ENCODE data around the gene CYBA. TPM values are rescaled to one million over a fixed set of nuclear protein-coding genes. Genes with fewer than 3 reads are reported as not detected.

The CYBA gene
- total RNA-seq, 3 donors from 2014 or later: 138 to 194 (median 180) TPM

GRCh38 chr16:88693420-88694177 lies 42.7 kb upstream of the CYBA start:
- DNase-seq (ENCODE audit: low spot score in 2 of 2): no peak
- Histone ChIP-seq H3K27me3 (peaks cover 0 to 13% of the 10 kb centered on the region in 2 donors), H3K4me3 (no peak overlapping the region), H3K4me1 (no peaks in the 10 kb centered on the region), H3K27ac (no peak overlapping the region), H3K9me3 (no peaks in the 10 kb centered on the region), H3K36me3 (no peaks in the 10 kb centered on the region)
- intact Hi-C loops (cut with DNase I; ENCODE audit: low total_unique reads): no loop called here
- TF ChIP-seq POLR2A (IDR thresholded peaks at IDR 0.05) (no peak), POLR2AphosphoS5 (IDR thresholded peaks at IDR 0.05) (no peak), CTCF (IDR thresholded peaks at IDR 0.05) (no peak)

DNA sequence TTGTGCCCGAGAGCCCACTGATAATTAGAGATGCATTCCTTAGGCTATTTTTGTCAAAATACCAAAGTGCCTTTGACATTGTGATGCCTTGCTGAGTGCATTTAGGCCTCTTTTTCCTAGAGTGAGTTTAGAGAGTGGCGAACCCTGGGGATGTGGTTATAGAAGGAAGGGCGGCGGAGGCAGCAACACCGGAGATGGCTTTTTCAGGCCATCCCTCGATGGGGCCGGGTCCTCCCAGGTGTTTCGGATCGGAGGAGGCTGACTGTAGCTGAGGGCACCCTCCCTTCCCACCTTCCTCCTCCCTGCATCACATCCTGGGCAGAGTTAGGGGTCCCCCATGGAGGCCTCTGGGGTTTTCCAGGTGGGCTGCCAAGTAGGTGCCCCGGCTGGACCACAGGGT lies 42.0 kb upstream of the CYBA start:
- no peak overlapping the region for H3K27ac ChIP-seq
- DNase-seq (ENCODE audit: low spot score in 2 of 2): no peak
- no peak for TF ChIP-seq POLR2A (IDR thresholded peaks at IDR 0.05)
- no peak for TF ChIP-seq CTCF (IDR thresholded peaks at IDR 0.05)
- TF ChIP-seq POLR2AphosphoS5 (IDR thresholded peaks at IDR 0.05): no peak
- peaks cover 0 to 13% of the 10 kb centered on the region in 2 donors for H3K27me3 ChIP-seq
- no peaks in the 10 kb centered on the region for H3K4me1 ChIP-seq
- no peaks in the 10 kb centered on the region for H3K9me3 ChIP-seq
- H3K36me3 ChIP-seq: no peaks in the 10 kb centered on the region
- H3K4me3 ChIP-seq: no peak overlapping the region
- intact Hi-C loops (cut with DNase I; ENCODE audit: low total_unique reads): no loop called here

- no peaks in the 10 kb centered on the region for H3K4me1 ChIP-seq
- intact Hi-C loops (cut with DNase I; ENCODE audit: low total_unique reads): no loop called here
- no peak for DNase-seq (ENCODE audit: low spot score in 2 of 2)
Observed at GRCh38 chr16:88691924-88692560, 41.2 kb upstream of the CYBA start.

GRCh38 chr16:88691129-88691813 lies 40.4 kb upstream of the CYBA start:
- intact Hi-C loops (cut with DNase I; ENCODE audit: low total_unique reads): no loop called here
- H3K27ac ChIP-seq: no peak overlapping the region
- H3K36me3 ChIP-seq: no peaks in the 10 kb centered on the region
- H3K4me1 ChIP-seq: peaks cover 0 to under 1% of the 10 kb centered on the region in 2 donors
- H3K9me3 ChIP-seq: no peaks in the 10 kb centered on the region
- DNase-seq (ENCODE audit: low spot score in 2 of 2): no peak
- H3K4me3 ChIP-seq: no peak overlapping the region
- peaks cover 0 to 13% of the 10 kb centered on the region in 2 donors for H3K27me3 ChIP-seq
- TF ChIP-seq POLR2A (IDR thresholded peaks at IDR 0.05): no peak
- TF ChIP-seq CTCF (IDR thresholded peaks at IDR 0.05): no peak
- no peak for TF ChIP-seq POLR2AphosphoS5 (IDR thresholded peaks at IDR 0.05)

More at GRCh38 chr16:88691924-88692560, 41.2 kb upstream of the CYBA start:
- Histone ChIP-seq H3K27ac (no peak overlapping the region), H3K27me3 (peaks cover 0 to 13% of the 10 kb centered on the region in 2 donors), H3K36me3 (no peaks in the 10 kb centered on the region), H3K4me3 (no peak overlapping the region), H3K9me3 (no peaks in the 10 kb centered on the region)
- TF ChIP-seq CTCF (IDR thresholded peaks at IDR 0.05): no peak
- no peak for TF ChIP-seq POLR2A (IDR thresholded peaks at IDR 0.05)

Data from breast epithelium (tissue), 4 donors.